DOHH2 (cell line): Measurements from ENCODE around the gene SMAD2.

Experiments used
- H3F3A ChIP-seq: fragments of 200-600 bp; sonication (generic), shearing (Covaris generic); 2 replicates; pipeline ENCODE4 v1.6.0; 2016; ENCODE audit warnings: antibody characterized with exemption, mild to moderate bottlenecking; ENCODE audit not compliant: control insufficient read depth, insufficient read depth
- H3K27ac ChIP-seq: fragments of 200-600 bp; sonication (generic); 2 replicates; pipeline ENCODE4 v1.5.1; 2014; ENCODE audit warnings: low read depth, mild to moderate bottlenecking, low read length, moderate library complexity
- H3K27me3 ChIP-seq: fragments of 200-600 bp; sonication (generic); 2 replicates; pipeline ENCODE4 v1.6.1; 2014; ENCODE audit warnings: mild to moderate bottlenecking, low read length, mixed read lengths; ENCODE audit not compliant: control insufficient read depth
- H3K36me3 ChIP-seq: fragments of 200-600 bp; sonication (generic); 2 replicates; pipeline ENCODE4 v1.6.1; 2014; ENCODE audit warnings: mild to moderate bottlenecking, low read length, moderate library complexity, mixed read lengths; ENCODE audit not compliant: control insufficient read depth
- H3K4me1 ChIP-seq: fragments of 200-600 bp; sonication (generic); 2 replicates; pipeline ENCODE4 v1.6.1; 2014; ENCODE audit warnings: mild to moderate bottlenecking, low read length, mixed read lengths; ENCODE audit not compliant: control insufficient read depth
- H3K4me2 ChIP-seq: fragments of 200-600 bp; sonication (generic); 2 replicates; pipeline ENCODE4 v1.6.0; 2014; ENCODE audit warnings: mild to moderate bottlenecking, low read length, moderate library complexity
- H3K4me3 ChIP-seq: fragments of 200-600 bp; sonication (generic); 2 replicates; pipeline ENCODE4 v1.5.1; 2014; ENCODE audit warnings: mild to moderate bottlenecking, low read length, mixed read lengths
- H3K79me2 ChIP-seq: fragments of 200-600 bp; sonication (generic); 2 replicates; pipeline ENCODE4 v1.6.1; 2014; ENCODE audit warnings: mild to moderate bottlenecking, low read length, mixed read lengths; ENCODE audit not compliant: control insufficient read depth
- H3K9me2 ChIP-seq: fragments of 200-600 bp; sonication (generic); replicated peaks from 2 replicates; pipeline ENCODE4 v1.6.1; 2014; ENCODE audit warnings: mild to moderate bottlenecking, low read length, mixed read lengths; ENCODE audit not compliant: control insufficient read depth
- H3K9me3 ChIP-seq: fragments of 200-600 bp; sonication (generic); 2 replicates; pipeline ENCODE4 v1.6.1; 2014; ENCODE audit warnings: antibody characterized with exemption, low read length, mixed read lengths; ENCODE audit not compliant: control insufficient read depth, insufficient read depth
- H4K20me1 ChIP-seq: fragments of 200-600 bp; sonication (generic); 2 replicates; pipeline ENCODE4 v1.6.0; 2014; ENCODE audit warnings: low read depth, mild to moderate bottlenecking, antibody characterized with exemption, low read length, moderate library complexity; ENCODE audit not compliant: control insufficient read depth, insufficient read depth
- CTCF ChIP-seq: fragments of 200-600 bp; sonication (generic); IDR thresholded peaks from one replicate; pipeline ENCODE4 v1.5.1; 2014; ENCODE audit warnings: antibody characterized with exemption, mild to moderate bottlenecking, low read depth, low read length; ENCODE audit not compliant: poor library complexity, severe bottlenecking
- EZH2phosphoT487 ChIP-seq: fragments of 200-600 bp; sonication (generic); IDR thresholded peaks from 2 replicates; pipeline ENCODE4 v1.6.1; 2017; ENCODE audit warnings: borderline replicate concordance, mild to moderate bottlenecking, antibody characterized with exemption, low read length, moderate library complexity, mixed read lengths

SMAD2 gene

GRCh38 chr18:47912343-47912742, 18.1 kb downstream of the SMAD2 start:
- Histone ChIP-seq H4K20me1 (no peaks in the 10 kb centered on the region), H3F3A (no peaks in the 10 kb centered on the region; the same call in 1 of the 2 replicates), H3K4me3 (no peak overlapping the region), H3K79me2 (peaks cover 100% of the 10 kb centered on the region), H3K9me2 (no peaks in the 10 kb centered on the region), H3K36me3 (peaks cover 60% of the 10 kb centered on the region), H3K4me1 (peaks cover 10% of the 10 kb centered on the region), H3K4me2 (no peak overlapping the region), H3K9me3 (peaks cover 4% of the 10 kb centered on the region; the same call in 1 of the 2 replicates), H3K27ac (no peak overlapping the region), H3K27me3 (no peaks in the 10 kb centered on the region)
- TF ChIP-seq CTCF (no peak), EZH2phosphoT487 (no peak)

GRCh38 chr18:47911877-47912276, 18.6 kb downstream of the SMAD2 start:
- H3K4me2 ChIP-seq, result no peak overlapping the region
- H3K27ac ChIP-seq, result no peak overlapping the region
- H3K9me2 ChIP-seq, result no peaks in the 10 kb centered on the region
- H3K27me3 ChIP-seq, result no peaks in the 10 kb centered on the region
- TF ChIP-seq EZH2phosphoT487 (no peak), CTCF (no peak)
- H3F3A ChIP-seq, result no peaks in the 10 kb centered on the region; the same call in 1 of the 2 replicates
- no peaks in the 10 kb centered on the region for H4K20me1 ChIP-seq
- peaks cover 6% of the 10 kb centered on the region for H3K4me1 ChIP-seq
- H3K4me3 ChIP-seq, result no peak overlapping the region
- peaks cover 100% of the 10 kb centered on the region for H3K79me2 ChIP-seq
- H3K36me3 ChIP-seq, result peaks cover 61% of the 10 kb centered on the region
- peaks cover 8% of the 10 kb centered on the region for H3K9me3 ChIP-seq

GRCh38 chr18:47909484-47909883, 21.0 kb downstream of the SMAD2 start:
- TF ChIP-seq CTCF (no peak), EZH2phosphoT487 (no peak)
- Histone ChIP-seq H4K20me1 (no peaks in the 10 kb centered on the region), H3K36me3 (peaks cover 66% of the 10 kb centered on the region)

More at GRCh38 chr18:47909484-47909883, 21.0 kb downstream of the SMAD2 start:
- no peaks in the 10 kb centered on the region for H3K27me3 ChIP-seq
- H3K4me3 ChIP-seq, result no peak overlapping the region
- H3K79me2 ChIP-seq, result peaks cover 100% of the 10 kb centered on the region
- H3F3A ChIP-seq, result no peaks in the 10 kb centered on the region; the same call in 1 of the 2 replicates
- peaks cover 16% of the 10 kb centered on the region for H3K9me3 ChIP-seq
- no peaks in the 10 kb centered on the region for H3K9me2 ChIP-seq
- H3K4me2 ChIP-seq, result no peak overlapping the region
- peaks cover 6% of the 10 kb centered on the region for H3K4me1 ChIP-seq
- no peak overlapping the region for H3K27ac ChIP-seq
